SK-N-SH (cell line): ENCODE measurements around the gene NEK5.

Source experiments
- EZH2phosphoT487 ChIP-seq: fragments of 200-600 bp; sonication (generic); IDR thresholded peaks from 2 replicates; pipeline ENCODE4 v1.6.1; 2017; ENCODE audit warnings: low read depth, mixed run types, mild to moderate bottlenecking, antibody characterized with exemption, moderate library complexity, borderline replicate concordance
- FOXJ3 ChIP-seq: sonication (generic); formaldehyde crosslinking; IDR thresholded peaks from 2 replicates; pipeline ENCODE4 v1.5.1; 2020; ENCODE audit warnings: mild to moderate bottlenecking, missing genetic modification reagents
- JUND ChIP-seq: IDR thresholded peaks from 2 replicates; pipeline ENCODE4 v1.4.0; 2012
- MEF2A ChIP-seq: IDR thresholded peaks from 2 replicates; pipeline ENCODE4 v1.4.0; 2012; ENCODE audit warnings: low read depth, borderline replicate concordance
- PBX3 ChIP-seq: IDR thresholded peaks from 2 replicates; pipeline ENCODE4; 2012
- POLR2AphosphoS5 ChIP-seq: IDR thresholded peaks from 2 replicates; pipeline ENCODE4 v1.6.1; 2012; ENCODE audit warnings: low read depth, low read length
- RAD21 ChIP-seq: IDR thresholded peaks from 2 replicates; pipeline ENCODE4 v1.6.1; 2012; ENCODE audit warnings: mild to moderate bottlenecking, low read length
- SIN3A ChIP-seq: IDR thresholded peaks from 2 replicates; pipeline ENCODE4 v1.6.1; 2012; ENCODE audit warnings: low read depth, mild to moderate bottlenecking, low read length, moderate library complexity, borderline replicate concordance
- TAF1 ChIP-seq: IDR thresholded peaks from 2 replicates; pipeline ENCODE4 v1.6.1; 2012; ENCODE audit warnings: low read depth, mild to moderate bottlenecking, low read length, moderate library complexity, borderline replicate concordance
- TF ChIP-seq, protein P1 (sequence below): IDR thresholded peaks from 2 replicates; pipeline ENCODE4 v1.6.1; 2012; ENCODE audit warnings: mild to moderate bottlenecking, low read depth, low read length, moderate library complexity
- TF ChIP-seq, protein P2 (sequence below): fragments of 200-600 bp; sonication (generic); IDR thresholded peaks from 2 replicates; pipeline ENCODE4 v1.6.1; 2017; ENCODE audit warnings: antibody characterized with exemption, mild to moderate bottlenecking, moderate library complexity

DNA sequence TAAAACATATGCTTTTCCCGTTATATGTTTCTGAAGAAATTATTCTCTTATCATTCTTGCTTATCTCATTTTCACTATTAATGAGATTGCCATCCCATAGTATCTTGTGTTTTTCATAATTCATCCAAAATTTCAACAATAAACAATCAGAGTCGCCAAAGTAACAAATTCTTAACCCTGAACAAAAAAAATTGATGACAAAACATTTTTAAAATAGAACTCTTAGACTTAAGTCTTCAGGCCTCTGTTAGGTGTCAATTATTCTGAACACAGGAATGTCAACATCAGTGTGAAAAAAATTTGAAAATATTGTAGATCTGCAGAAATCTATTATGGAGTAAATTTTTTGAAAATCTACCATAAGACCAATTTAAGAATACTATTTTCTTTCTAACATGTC lies 37.4 kb downstream of the NEK5 start:
- TF ChIP-seq, protein P1, sequence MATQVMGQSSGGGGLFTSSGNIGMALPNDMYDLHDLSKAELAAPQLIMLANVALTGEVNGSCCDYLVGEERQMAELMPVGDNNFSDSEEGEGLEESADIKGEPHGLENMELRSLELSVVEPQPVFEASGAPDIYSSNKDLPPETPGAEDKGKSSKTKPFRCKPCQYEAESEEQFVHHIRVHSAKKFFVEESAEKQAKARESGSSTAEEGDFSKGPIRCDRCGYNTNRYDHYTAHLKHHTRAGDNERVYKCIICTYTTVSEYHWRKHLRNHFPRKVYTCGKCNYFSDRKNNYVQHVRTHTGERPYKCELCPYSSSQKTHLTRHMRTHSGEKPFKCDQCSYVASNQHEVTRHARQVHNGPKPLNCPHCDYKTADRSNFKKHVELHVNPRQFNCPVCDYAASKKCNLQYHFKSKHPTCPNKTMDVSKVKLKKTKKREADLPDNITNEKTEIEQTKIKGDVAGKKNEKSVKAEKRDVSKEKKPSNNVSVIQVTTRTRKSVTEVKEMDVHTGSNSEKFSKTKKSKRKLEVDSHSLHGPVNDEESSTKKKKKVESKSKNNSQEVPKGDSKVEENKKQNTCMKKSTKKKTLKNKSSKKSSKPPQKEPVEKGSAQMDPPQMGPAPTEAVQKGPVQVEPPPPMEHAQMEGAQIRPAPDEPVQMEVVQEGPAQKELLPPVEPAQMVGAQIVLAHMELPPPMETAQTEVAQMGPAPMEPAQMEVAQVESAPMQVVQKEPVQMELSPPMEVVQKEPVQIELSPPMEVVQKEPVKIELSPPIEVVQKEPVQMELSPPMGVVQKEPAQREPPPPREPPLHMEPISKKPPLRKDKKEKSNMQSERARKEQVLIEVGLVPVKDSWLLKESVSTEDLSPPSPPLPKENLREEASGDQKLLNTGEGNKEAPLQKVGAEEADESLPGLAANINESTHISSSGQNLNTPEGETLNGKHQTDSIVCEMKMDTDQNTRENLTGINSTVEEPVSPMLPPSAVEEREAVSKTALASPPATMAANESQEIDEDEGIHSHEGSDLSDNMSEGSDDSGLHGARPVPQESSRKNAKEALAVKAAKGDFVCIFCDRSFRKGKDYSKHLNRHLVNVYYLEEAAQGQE = no peak
- TF ChIP-seq JUND = no peak
- TF ChIP-seq POLR2AphosphoS5 = no peak
- no peak for TF ChIP-seq MEF2A
- TF ChIP-seq, protein P2, sequence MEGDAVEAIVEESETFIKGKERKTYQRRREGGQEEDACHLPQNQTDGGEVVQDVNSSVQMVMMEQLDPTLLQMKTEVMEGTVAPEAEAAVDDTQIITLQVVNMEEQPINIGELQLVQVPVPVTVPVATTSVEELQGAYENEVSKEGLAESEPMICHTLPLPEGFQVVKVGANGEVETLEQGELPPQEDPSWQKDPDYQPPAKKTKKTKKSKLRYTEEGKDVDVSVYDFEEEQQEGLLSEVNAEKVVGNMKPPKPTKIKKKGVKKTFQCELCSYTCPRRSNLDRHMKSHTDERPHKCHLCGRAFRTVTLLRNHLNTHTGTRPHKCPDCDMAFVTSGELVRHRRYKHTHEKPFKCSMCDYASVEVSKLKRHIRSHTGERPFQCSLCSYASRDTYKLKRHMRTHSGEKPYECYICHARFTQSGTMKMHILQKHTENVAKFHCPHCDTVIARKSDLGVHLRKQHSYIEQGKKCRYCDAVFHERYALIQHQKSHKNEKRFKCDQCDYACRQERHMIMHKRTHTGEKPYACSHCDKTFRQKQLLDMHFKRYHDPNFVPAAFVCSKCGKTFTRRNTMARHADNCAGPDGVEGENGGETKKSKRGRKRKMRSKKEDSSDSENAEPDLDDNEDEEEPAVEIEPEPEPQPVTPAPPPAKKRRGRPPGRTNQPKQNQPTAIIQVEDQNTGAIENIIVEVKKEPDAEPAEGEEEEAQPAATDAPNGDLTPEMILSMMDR = no peak
- TF ChIP-seq PBX3 = no peak
- no peak for TF ChIP-seq EZH2phosphoT487
- no peak for TF ChIP-seq FOXJ3 (CRISPR knock-in tag)
- TF ChIP-seq RAD21 = no peak
- no peak for TF ChIP-seq SIN3A
- no peak for TF ChIP-seq TAF1
